HG03135 (cell line): ENCODE measurements around the gene BICD2.

Experiments used
- ATAC-seq: cut with Tn5 transposase; IDR thresholded peaks from one replicate; pipeline ENCODE4 v1.9.1; 2021; ENCODE audit warnings: mild to moderate bottlenecking, moderate library complexity; ENCODE audit not compliant: unreplicated experiment

BICD2 gene

GRCh38 chr9:92671323-92671722 lies 93.3 kb downstream of the BICD2 start:
- no peak for ATAC-seq

GRCh38 chr9:92669890-92670708 lies 94.5 kb downstream of the BICD2 start, which contains the start of gene IPPK:
TSS of gene IPPK (minus strand) at chr9:92670131. CDS start at chr9:92669988, 143 bp downstream.
- ATAC-seq, result peak; percentile 95

- peak; percentile 17 for ATAC-seq
These were observed 95.1 kb downstream of the BICD2 start for GRCh38 chr9:92669527-92669889.

GRCh38 chr9:92668746-92669526 lies 95.7 kb downstream of the BICD2 start:
- no peak for ATAC-seq

- no peak for ATAC-seq
These were observed 97.6 kb downstream of the BICD2 start for GRCh38 chr9:92666912-92667532.

- ATAC-seq, result no peak
These were observed 98.4 kb downstream of the BICD2 start for GRCh38 chr9:92666236-92666635.

- ATAC-seq, result no peak
These were observed 98.8 kb downstream of the BICD2 start for GRCh38 chr9:92665836-92666235.

- no peak for ATAC-seq
These were observed 100.1 kb downstream of the BICD2 start for GRCh38 chr9:92664394-92665152.

- ATAC-seq, result no peak
These were observed 100.7 kb downstream of the BICD2 start for GRCh38 chr9:92663951-92664350.

GRCh38 chr9:92663126-92663525 lies 101.5 kb downstream of the BICD2 start:
- ATAC-seq, result no peak

- ATAC-seq, result no peak
These were observed 102.9 kb downstream of the BICD2 start for GRCh38 chr9:92661743-92662142.
